Keratinocyte (primary cell): Measurements from ENCODE around the gene TLCD3B. TPM values are rescaled to one million over a fixed set of nuclear protein-coding genes. Genes with fewer than 3 reads are reported as not detected.

Source experiments
- DNase-seq: peaks from one replicate; pipeline ENCODE4 v3.0.0-alpha.2; 2011; ENCODE audit warnings: low read depth, missing footprints, low spot score
- FAIRE-seq: peaks from 2 replicates; lab custom pipeline; 2011; peaks lifted over from hg19 to GRCh38; lab: Jason Lieb, UNC
- H2AFZ ChIP-seq: 2 replicates; pipeline ENCODE4 v1.6.0; 2012; ENCODE audit warnings: low read length, control low read depth, inconsistent platforms; ENCODE audit not compliant: control insufficient read depth
- H3K27ac ChIP-seq: 2 replicates; pipeline ENCODE4 v1.5.1; 2011; ENCODE audit warnings: low read length; ENCODE audit not compliant: control insufficient read depth, insufficient read depth
- H3K27me3 ChIP-seq: 3 replicates; pipeline ENCODE4 v1.6.0; 2011; ENCODE audit warnings: low read length; ENCODE audit not compliant: control insufficient read depth, insufficient read depth; ENCODE audit errors: extremely low read depth
- H3K36me3 ChIP-seq, 2 experiments: 2 replicates in 1 of 2; 3 replicates in 1 of 2; pipeline ENCODE4 v1.5.1; 2011; ENCODE audit warnings: low read length in 2 of 2, mild to moderate bottlenecking in 1 of 2; ENCODE audit not compliant: control insufficient read depth in 2 of 2, insufficient read depth in 2 of 2; ENCODE audit errors: extremely low read depth in 1 of 2
- H3K4me1 ChIP-seq: 3 replicates; pipeline ENCODE4 v1.5.1; 2011; ENCODE audit warnings: low read length; ENCODE audit not compliant: control insufficient read depth, insufficient read depth; ENCODE audit errors: extremely low read depth
- H3K4me2 ChIP-seq: 3 replicates; pipeline ENCODE4 v1.6.0; 2011; ENCODE audit warnings: low read depth, low read length; ENCODE audit not compliant: control insufficient read depth, insufficient read depth; ENCODE audit errors: extremely low read depth
- H3K4me3 ChIP-seq, 3 experiments: fragments of 200-600 bp in 1 of 3; sonication (generic) in 1 of 3; 2 replicates in 2 of 3; 3 replicates in 1 of 3; pipeline ENCODE4 v1.5.1; 2011 to 2016; ENCODE audit warnings: low read length in 3 of 3, mild to moderate bottlenecking in 3 of 3, control low read depth in 2 of 3, inconsistent platforms in 1 of 3, low read depth in 1 of 3, mixed read lengths in 1 of 3, mixed run types in 1 of 3, moderate library complexity in 1 of 3; ENCODE audit not compliant: control insufficient read depth in 2 of 3, insufficient read depth in 2 of 3; ENCODE audit errors: extremely low read depth in 1 of 3
- H3K79me2 ChIP-seq: 2 replicates; pipeline ENCODE4 v1.6.0; 2012; ENCODE audit warnings: low read length; ENCODE audit not compliant: control insufficient read depth, insufficient read depth
- H3K9ac ChIP-seq: 3 replicates; pipeline ENCODE4 v1.6.0; 2011; ENCODE audit warnings: low read length; ENCODE audit not compliant: control insufficient read depth, insufficient read depth; ENCODE audit errors: extremely low read depth
- H3K9me1 ChIP-seq: 3 replicates; pipeline ENCODE4 v1.6.0; 2011; ENCODE audit warnings: low read length; ENCODE audit not compliant: control insufficient read depth, insufficient read depth; ENCODE audit errors: extremely low read depth
- H3K9me3 ChIP-seq: 2 replicates; pipeline ENCODE4 v1.5.1; 2012; ENCODE audit warnings: low read depth, low read length; ENCODE audit not compliant: control insufficient read depth
- H4K20me1 ChIP-seq: 3 replicates; pipeline ENCODE4 v1.6.0; 2011; ENCODE audit warnings: low read length; ENCODE audit not compliant: control insufficient read depth, insufficient read depth; ENCODE audit errors: extremely low read depth
- CTCF ChIP-seq, 3 experiments: IDR thresholded peaks in 1 of 3; conservative IDR thresholded peaks in 1 of 3; optimal IDR thresholded peaks in 1 of 3; 2 replicates in 2 of 3; 3 replicates in 1 of 3; pipeline versions ENCODE3 to v1.5.1; 2011; ENCODE audit warnings: low read length in 3 of 3, mild to moderate bottlenecking in 3 of 3, moderate library complexity in 2 of 3, control low read depth in 1 of 3, inconsistent platforms in 1 of 3; ENCODE audit not compliant: insufficient read depth in 2 of 3; ENCODE audit errors: extremely low read depth in 1 of 3
- EZH2 ChIP-seq: IDR thresholded peaks from one replicate; pipeline ENCODE4 v1.6.1; 2012; ENCODE audit warnings: inconsistent platforms, mild to moderate bottlenecking, low read length, moderate library complexity
- dilution Hi-C: fragments of 300-500 bp; cut with MboI; formaldehyde crosslinking; loops from one replicate; pipeline ENCODE4 v1.7.0; 2020; ENCODE audit warnings: low sequenced_read_pairs; ENCODE audit not compliant: extremely low pct_ligation_motif_present
- polyA plus RNA-seq, 5 experiments: library from polyadenylated mRNA; depleted of rRNA in 3 of 5; stranded (reverse) in 3 of 5; stranded (forward) in 1 of 5; unstranded in 1 of 5; fragments of >200 nt; gene quantifications; 1 replicate in 1 of 5; 2 replicates in 3 of 5; 3 replicates in 1 of 5; pipeline versions ENCODE4 v1.2.1 to v1.2.3, GENCODE V29; 2011 to 2012; ENCODE audit warnings: missing spikeins in 2 of 5, low read depth in 1 of 5, low replicate concordance in 1 of 5

TLCD3B gene
- polyA plus RNA-seq, 1 donor (not counting 4 experiments of a cell fraction or from before 2014, with no cell fraction given), result not detected

DNA sequence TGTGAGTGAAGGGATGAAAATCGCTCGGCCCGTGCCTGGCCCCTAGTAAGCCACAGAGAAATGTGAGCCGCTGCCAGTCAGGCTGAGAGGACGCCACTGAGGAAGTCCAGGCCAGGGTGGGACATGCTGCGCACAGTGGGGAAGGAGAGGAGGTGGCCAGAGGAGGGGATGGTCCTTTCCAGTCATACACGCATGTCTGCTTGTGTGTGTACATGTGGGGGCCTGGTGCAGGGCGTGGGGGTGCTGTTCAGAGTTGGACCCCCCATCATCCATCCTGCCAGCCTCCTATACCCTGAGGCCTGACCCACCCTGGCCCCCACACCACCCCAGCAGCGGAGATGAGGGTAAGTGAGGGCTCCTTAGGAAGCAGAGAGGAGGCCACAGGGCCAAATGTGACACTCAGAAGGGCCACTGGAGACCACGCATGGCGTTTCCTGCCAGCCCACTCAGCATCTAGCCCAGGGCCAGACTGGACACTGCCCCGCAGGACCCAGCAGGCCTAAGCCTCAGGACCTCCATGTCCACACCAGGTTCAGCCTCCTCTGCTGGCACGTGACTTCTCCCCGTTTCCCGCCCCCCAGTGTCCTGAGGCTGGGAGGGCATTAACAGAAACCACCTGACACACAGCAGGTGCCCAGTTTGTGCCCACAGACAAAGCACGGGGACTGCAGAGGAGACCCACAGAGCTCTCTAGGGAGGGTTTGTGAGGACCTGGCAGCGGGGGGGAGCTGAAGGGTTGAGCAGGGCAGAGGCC lies 27.2 kb downstream of the TLCD3B start:
- Histone ChIP-seq H3K9me3 (no peaks in the 10 kb centered on the region), H3K79me2 (no peaks in the 10 kb centered on the region), H3K27ac (no peak overlapping the region), H4K20me1 (no peaks in the 10 kb centered on the region), H3K27me3 (no peaks in the 10 kb centered on the region), H3K4me1 (no peaks in the 10 kb centered on the region), H3K9ac (no peak overlapping the region), H3K4me2 (no peak overlapping the region), H3K36me3 (peaks cover 19 to 23% of the 10 kb centered on the region in 2 experiments), H3K9me1 (no peaks in the 10 kb centered on the region), H3K4me3 (no peak overlapping the region), H2AFZ (no peak overlapping the region)
- DNase-seq (no peak), FAIRE-seq (no peak)
- TF ChIP-seq CTCF (optimal IDR thresholded peaks at IDR 0.05 in 1 of 3, IDR thresholded peaks at IDR 0.05 in 1 of 3, conservative IDR thresholded peaks at IDR 0.05 in 1 of 3; ENCODE audit: extremely low read depth in 1 of 3, insufficient read depth in 2 of 3, low read length in 3 of 3) (no peak), EZH2 (no peak)
- dilution Hi-C loops, result no loop called here

GRCh38 chr16:30002614-30003346 lies 28.3 kb downstream of the TLCD3B start:
- dilution Hi-C loops, result no loop called here
- Histone ChIP-seq H3K4me3 (no peak overlapping the region), H3K9me1 (no peaks in the 10 kb centered on the region), H3K4me2 (no peak overlapping the region), H3K9ac (no peak overlapping the region), H3K36me3 (peaks cover 19 to 27% of the 10 kb centered on the region in 2 experiments), H3K27ac (no peak overlapping the region), H3K79me2 (no peaks in the 10 kb centered on the region), H4K20me1 (no peaks in the 10 kb centered on the region), H3K27me3 (no peaks in the 10 kb centered on the region), H3K4me1 (no peaks in the 10 kb centered on the region), H2AFZ (no peak overlapping the region), H3K9me3 (no peaks in the 10 kb centered on the region)
- DNase-seq (no peak), FAIRE-seq (no peak)
- TF ChIP-seq CTCF (optimal IDR thresholded peaks at IDR 0.05 in 1 of 3, IDR thresholded peaks at IDR 0.05 in 1 of 3, conservative IDR thresholded peaks at IDR 0.05 in 1 of 3; ENCODE audit: extremely low read depth in 1 of 3, insufficient read depth in 2 of 3, low read length in 3 of 3), result no peak
- TF ChIP-seq EZH2, result no peak
